Measurements from ENCODE around the gene RANBP3.
"Not testable (repeated sequence)": the region's sequence is repeated elsewhere in the genome, so short reads cannot be mapped to it uniquely, and the experiment has no call there.

The RANBP3 gene

GRCh38 chr19:5977785-5978605 lies at the start of gene RANBP3:
Gene RANBP3, minus strand, starts transcription at chr19:5978140. Its CDS starts 58 bp downstream, at chr19:5978082.
- DNase-seq (ENCODE audit: low read depth in 2 of 2), result peak; percentile 94 to 98

GRCh38 chr19:6026390-6027227 lies 48.7 kb upstream of the RANBP3 start:
- DNase-seq (ENCODE audit: low read depth in 2 of 2), result no peak

DNA sequence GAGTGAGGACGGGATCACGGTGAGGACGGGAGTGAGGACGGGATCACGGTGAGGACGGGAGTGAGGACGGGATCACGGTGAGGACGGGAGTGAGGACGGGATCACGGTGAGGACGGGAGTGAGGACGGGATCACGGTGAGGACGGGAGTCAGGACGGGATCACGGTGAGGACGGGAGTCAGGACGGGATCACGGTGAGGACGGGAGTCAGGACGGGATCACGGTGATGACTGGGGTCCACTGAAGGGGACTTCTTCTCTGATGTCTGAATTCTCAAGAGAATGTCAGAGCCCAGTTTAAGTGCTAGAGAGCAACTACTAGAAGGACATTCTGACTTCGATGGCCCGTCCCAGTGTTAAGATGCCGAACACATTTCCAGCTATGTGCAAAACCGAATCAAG lies 46.8 kb upstream of the RANBP3 start:
- DNase-seq (ENCODE audit: low read depth in 2 of 2), result not testable (repeated sequence)

GRCh38 chr19:6023936-6024335 lies 46.0 kb upstream of the RANBP3 start:
- DNase-seq (ENCODE audit: low read depth in 2 of 2), result no peak

DNA sequence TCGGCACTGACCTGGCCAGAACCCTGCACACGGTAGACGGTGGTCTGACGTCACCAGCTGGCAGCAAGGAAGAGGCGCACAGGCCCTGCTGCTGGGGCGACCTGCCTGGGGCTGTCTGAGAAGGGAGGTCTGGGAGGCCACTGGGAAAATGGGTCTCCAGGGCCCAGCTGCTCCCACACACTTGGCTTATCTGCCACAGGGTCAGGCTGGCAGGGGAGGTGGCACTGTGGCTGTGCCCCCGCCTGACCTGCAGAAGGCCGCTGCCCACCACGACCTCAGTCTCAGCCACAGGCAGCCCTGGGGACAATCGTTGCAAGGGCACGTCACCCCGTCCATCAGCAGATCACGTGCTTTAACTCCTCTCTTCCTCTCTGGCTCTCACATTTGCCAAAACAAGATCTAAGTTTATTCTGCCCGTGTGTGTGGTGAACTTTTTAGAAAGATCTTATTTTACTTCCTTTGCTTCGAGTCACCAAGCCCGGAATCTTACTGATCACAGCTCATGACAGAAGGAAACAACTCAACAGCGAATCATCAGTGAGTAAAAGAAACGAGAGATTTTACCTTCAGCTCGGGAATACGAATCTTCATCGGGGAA lies 45.2 kb upstream of the RANBP3 start:
- DNase-seq (ENCODE audit: low read depth in 2 of 2), result no peak

GRCh38 chr19:6022570-6023064 lies 44.7 kb upstream of the RANBP3 start:
- no peak for DNase-seq (ENCODE audit: low read depth in 2 of 2)

DNA sequence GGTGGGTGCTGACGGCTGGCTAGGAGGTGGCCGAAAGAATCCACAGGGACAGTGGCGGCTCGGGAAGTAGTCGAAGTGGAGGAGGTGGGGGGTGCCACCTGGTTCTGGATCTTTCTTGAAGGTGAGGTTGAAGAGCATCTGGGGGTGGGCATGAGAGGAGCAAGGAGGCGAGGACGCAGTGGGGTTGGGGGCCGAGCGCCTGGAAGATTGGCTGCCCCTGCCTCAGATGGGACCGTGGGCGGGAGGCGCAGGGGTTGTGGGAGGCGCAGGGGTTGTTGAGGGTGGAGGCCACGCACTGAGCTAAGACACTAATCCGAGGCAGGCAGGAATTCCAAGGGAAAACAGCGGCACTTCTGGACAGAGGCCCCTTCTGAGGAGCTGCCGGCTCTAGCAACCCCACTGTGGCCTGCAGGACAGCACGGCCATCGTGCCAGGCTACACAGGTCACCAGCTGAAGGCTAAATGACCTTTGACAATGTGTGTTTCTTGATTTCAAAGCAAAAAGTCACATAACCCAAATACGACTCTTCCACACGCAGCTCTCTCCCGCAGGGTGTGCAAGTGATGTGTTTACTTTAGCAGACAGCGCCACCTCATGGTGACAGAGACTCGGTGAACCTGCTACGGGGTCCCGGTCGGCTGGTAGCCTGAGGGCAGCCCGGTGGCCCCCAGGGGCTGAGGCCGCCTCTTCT lies 44.1 kb upstream of the RANBP3 start:
- peak; percentile 59 to 62 for DNase-seq (ENCODE audit: low read depth in 2 of 2)

GRCh38 chr19:6020972-6021805 lies 43.2 kb upstream of the RANBP3 start:
- no peak for DNase-seq (ENCODE audit: low read depth in 2 of 2)

DNA sequence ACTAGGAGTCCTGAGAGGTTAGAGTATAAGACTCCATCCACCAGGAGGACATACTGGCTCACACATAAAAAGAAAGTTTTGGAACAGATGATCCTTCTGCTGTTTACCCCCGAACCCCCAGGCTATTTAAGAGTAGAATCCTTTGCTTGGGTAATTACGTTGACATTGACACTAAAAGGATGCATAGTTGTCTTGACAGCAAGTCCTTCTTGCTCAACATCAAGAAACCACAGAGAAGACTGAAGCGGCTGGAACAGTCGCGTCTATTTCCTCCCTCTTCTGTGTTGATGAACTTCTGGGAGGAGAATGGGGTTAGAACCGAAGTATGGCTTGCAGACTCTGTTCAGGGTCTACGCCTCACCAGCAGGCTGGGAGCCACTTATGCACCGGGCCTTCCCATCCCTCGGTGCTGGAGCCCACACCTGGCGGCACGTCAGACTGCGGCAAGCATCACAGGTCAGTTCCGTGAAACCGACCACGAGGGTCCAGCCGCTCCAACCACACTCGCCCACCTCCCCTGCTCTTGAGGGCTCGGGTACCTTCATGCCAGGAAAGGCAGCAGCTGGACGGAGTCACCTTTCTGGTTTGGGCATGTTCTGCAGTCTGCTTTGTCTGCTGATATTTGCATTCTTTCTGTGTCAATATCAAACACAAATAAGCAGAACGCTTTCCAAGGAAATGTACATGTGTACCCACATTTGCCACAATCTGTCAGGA lies 42.4 kb upstream of the RANBP3 start:
- DNase-seq (ENCODE audit: low read depth in 2 of 2), result no peak

GRCh38 chr19:6018786-6019185 lies 40.8 kb upstream of the RANBP3 start:
- DNase-seq (ENCODE audit: low read depth in 2 of 2), result no peak

- DNase-seq (ENCODE audit: low read depth in 2 of 2), result no peak
These were observed 39.6 kb upstream of the RANBP3 start for GRCh38 chr19:6017576-6017975.

DNA sequence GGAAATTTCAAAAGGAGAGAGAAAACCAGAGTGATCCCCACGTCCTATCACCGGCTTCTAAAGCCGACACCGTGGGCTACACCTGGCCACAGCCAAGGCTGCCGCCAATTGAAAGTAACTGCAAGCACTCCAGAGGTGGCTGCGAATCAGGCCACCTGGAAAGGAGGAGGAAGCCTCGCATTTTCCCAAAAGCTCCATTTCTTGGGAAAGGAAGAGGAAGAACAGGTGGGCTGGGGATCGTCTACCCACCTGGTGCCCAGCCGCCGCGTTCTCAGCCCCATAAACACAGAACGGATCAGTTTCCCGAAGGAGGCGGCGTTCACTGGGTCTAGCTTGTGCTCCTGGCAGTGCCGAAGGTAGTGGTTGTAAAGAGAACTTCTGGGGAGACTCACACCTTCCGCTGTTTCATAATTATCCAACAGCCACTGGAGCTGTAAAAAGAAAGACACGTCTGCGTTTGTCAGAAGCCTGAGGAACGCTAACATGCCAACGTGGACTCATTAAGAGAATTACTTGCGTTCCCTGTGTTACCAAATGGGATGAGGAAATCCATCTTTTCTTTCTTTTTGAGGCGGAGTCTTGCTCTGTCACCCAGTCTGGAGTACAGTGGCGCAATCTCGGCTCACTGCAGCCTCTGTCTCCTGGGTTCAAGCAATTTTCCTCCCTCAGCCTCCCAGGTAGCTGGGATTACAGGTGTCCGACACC lies 38.1 kb upstream of the RANBP3 start:
- no peak for DNase-seq (ENCODE audit: low read depth in 2 of 2)

GRCh38 chr19:6014551-6015135 lies 36.7 kb upstream of the RANBP3 start:
- no peak for DNase-seq (ENCODE audit: low read depth in 2 of 2)

DNA sequence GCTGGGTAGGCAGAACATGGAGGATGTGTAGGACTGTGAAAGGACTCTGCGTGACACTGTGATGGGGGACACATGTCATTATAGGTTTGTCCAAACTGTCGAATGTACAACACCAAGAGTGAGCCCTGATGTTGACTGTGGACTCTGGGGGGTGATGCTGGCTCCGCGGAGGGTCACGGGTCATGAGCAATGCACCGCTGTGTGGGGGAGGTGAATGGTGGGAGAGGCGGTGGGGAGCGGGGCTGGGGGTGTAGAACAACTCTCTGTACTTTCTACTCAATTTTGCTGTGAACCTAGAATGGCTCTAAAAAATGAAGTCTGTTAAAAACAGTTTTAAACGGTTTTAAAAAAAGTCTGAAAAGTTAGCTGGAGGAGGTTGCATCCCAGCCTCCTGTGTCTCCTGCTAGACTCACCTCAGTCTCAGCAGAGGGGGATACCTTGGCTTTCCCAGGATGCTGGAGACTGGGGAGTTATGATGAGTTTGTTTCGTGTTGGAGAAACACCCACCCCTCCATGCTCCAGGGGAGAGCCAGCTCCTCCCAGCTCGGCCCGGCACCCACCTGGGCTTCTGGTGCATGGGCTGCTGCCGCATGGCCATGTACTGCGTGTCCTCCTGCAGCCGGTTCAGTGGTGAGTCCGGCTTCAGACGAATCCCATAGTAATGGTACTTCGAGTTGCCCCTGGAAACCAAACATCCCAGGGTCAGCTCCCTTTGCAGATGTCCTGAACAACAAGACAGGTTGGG lies 34.7 kb upstream of the RANBP3 start:
- no peak for DNase-seq (ENCODE audit: low read depth in 2 of 2)

GRCh38 chr19:6011794-6012193 lies 33.9 kb upstream of the RANBP3 start:
- DNase-seq (ENCODE audit: low read depth in 2 of 2), result no peak

DNA sequence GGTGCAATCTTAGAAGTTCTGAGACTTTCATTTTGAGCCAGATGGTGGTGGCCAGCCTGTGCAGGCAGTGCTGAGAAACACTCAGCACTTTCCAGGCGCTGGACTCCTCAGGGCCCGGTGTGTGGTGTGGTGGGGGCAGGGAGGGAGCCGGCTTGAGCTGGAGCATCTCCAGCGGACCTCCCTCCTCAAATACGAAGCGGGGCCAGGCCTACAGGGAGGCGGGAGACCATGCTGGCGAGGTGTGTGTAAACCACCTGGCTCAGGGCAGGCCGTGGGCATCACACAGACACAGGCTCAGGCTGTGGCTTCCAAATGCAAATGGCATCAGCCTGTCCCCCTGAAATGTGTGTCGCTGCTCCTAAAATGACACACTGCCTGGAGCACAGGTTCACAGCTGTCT lies 33.3 kb upstream of the RANBP3 start:
- no peak for DNase-seq (ENCODE audit: low read depth in 2 of 2)

DNA sequence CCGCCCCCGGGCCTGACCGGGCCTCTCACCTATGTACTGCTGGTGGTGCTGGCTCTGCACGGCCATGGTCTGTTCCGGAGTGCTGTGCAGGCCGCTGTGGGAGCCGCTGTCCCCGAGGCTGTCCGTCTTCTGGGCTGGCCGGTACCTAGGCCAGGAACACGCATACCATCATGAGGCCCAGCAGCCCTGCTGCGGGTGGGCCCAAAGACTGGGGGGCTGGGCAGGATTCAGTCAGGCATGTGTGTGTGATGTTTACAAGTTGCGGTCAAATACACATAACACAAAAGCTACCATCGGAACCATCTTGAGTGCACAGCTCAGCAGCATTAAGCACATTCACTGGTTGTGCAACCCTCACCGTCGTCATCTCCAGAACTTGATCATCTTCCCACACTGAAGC lies 32.2 kb upstream of the RANBP3 start:
- DNase-seq (ENCODE audit: low read depth in 2 of 2), result no peak

GRCh38 chr19:6007866-6008265 lies 29.9 kb upstream of the RANBP3 start:
- no peak for DNase-seq (ENCODE audit: low read depth in 2 of 2)
